ENCODE measurements around the gene CAB39.

GRCh38 chr2:230796280-230796862 lies 83.7 kb downstream of the CAB39 start:
- TF ChIP-seq CTCF (IDR thresholded peaks at IDR 0.05) = no peak
- TF ChIP-seq POLR2A (IDR thresholded peaks at IDR 0.05) = no peak
